Measurements from ENCODE around the gene KIF3C. TPM values are rescaled to one million over a fixed set of nuclear protein-coding genes. Genes with fewer than 3 reads are reported as not detected.

Gene KIF3C
- total and polyA plus RNA-seq, 2 of the 4 experiments (the other 2 are of a cell fraction) = 8.3 to 15.4 TPM

GRCh38 chr2:25926984-25927756 lies 55.1 kb downstream of the KIF3C start:
- Histone ChIP-seq H3K4me3 (ENCODE audit: insufficient read depth, low read depth, low read length) (no peak overlapping the region), H4K5ac (ENCODE audit: low read depth, low read length) (no peak overlapping the region), H3K9ac (ENCODE audit: low read depth, low read length) (no peak overlapping the region), H4K20me1 (ENCODE audit: insufficient read depth, low read length) (no peaks in the 10 kb centered on the region), H2AK9ac (replicated peaks; ENCODE audit: low read depth, low read length, poor library complexity) (no peak overlapping the region), H4K91ac (ENCODE audit: insufficient read depth, low read depth, low read length) (no peak overlapping the region), H2AFZ (replicated peaks; ENCODE audit: low read length, poor library complexity) (no peak overlapping the region), H3K79me1 (ENCODE audit: low read depth in 1 of 2, low read length in 2 of 2) (no peaks in the 10 kb centered on the region), H2BK15ac (ENCODE audit: low read depth, low read length) (no peak overlapping the region), H3K27me3 (ENCODE audit: control insufficient read depth, insufficient read depth, low read length) (peaks cover 15% of the 10 kb centered on the region), H3K23ac (ENCODE audit: low read depth, low read length) (no peak overlapping the region), H2BK5ac (ENCODE audit: low read depth, low read length, poor library complexity, severe bottlenecking) (no peak overlapping the region), H3K27ac (ENCODE audit: insufficient read depth, low read length) (no peak overlapping the region), H3K4me1 (ENCODE audit: control insufficient read depth, insufficient read depth, low read length) (no peaks in the 10 kb centered on the region), H3K18ac (ENCODE audit: low read depth, low read length) (no peak overlapping the region), H3K4ac (ENCODE audit: low read depth, low read length) (no peak overlapping the region), H4K8ac (ENCODE audit: low read depth in 2 of 2, low read length in 2 of 2) (no peak overlapping the region), H2BK120ac (ENCODE audit: low read depth, low read length) (no peak overlapping the region), H3K14ac (replicated peaks; ENCODE audit: low read depth, low read length) (no peak overlapping the region), H2BK20ac (ENCODE audit: low read depth, low read length) (no peak overlapping the region), H3K4me2 (ENCODE audit: low read depth, low read length) (no peak overlapping the region), H3K9me3 (ENCODE audit: control insufficient read depth, insufficient read depth, low read length) (no peaks in the 10 kb centered on the region), H2AK5ac (ENCODE audit: low read depth, low read length) (no peak overlapping the region), H3K36me3 (ENCODE audit: control insufficient read depth, insufficient read depth, low read length) (peaks cover 27% of the 10 kb centered on the region), H3K56ac (ENCODE audit: extremely low read depth, insufficient read depth, low read length) (no peak overlapping the region), H3K9me1 (ENCODE audit: insufficient read depth, low read length) (no peaks in the 10 kb centered on the region; the same call in 1 of the 2 replicates)
- ChIA-PET POLR2A (ENCODE audit: unreplicated experiment) (no interaction called here), CTCF (no interaction called here)
- ATAC-seq (ENCODE audit: low read depth) (no peak), DNase-seq (no peak)
- intact Hi-C loops (cut with micrococcal nuclease) = no loop called here
- WGBS, 2 experiments (ENCODE audit: extremely low coverage in 2 of 2, insufficient read length in 1 of 2) = 79% methylated on average over 4 of the region's 18 CpGs; no CpG with 5 or more reads in 1 of the 2 experiments
- in situ Hi-C loops (cut with MboI; ENCODE audit: low sequenced_read_pairs) = no loop called here
- BruUV-seq (replicated peaks) = no TSS peak
- dilution Hi-C loops (cut with HindIII; ENCODE audit: low sequenced_read_pairs, unreplicated experiment) = no loop called here
- no peak for TF ChIP-seq MAFK (IDR thresholded peaks at IDR 0.05; ENCODE audit: low read depth, low read length)

Measured in IMR-90 (cell line).